DOHH2 (cell line): ENCODE results near the gene PACRG.

ENCODE experiments used
- H3F3A ChIP-seq: fragments of 200-600 bp; sonication (generic), shearing (Covaris generic); 2 replicates; pipeline ENCODE4 v1.6.0; 2016; ENCODE audit warnings: antibody characterized with exemption, mild to moderate bottlenecking; ENCODE audit not compliant: control insufficient read depth, insufficient read depth
- H3K27ac ChIP-seq: fragments of 200-600 bp; sonication (generic); 2 replicates; pipeline ENCODE4 v1.5.1; 2014; ENCODE audit warnings: low read depth, mild to moderate bottlenecking, low read length, moderate library complexity
- H3K27me3 ChIP-seq: fragments of 200-600 bp; sonication (generic); 2 replicates; pipeline ENCODE4 v1.6.1; 2014; ENCODE audit warnings: mild to moderate bottlenecking, low read length, mixed read lengths; ENCODE audit not compliant: control insufficient read depth
- H3K36me3 ChIP-seq: fragments of 200-600 bp; sonication (generic); 2 replicates; pipeline ENCODE4 v1.6.1; 2014; ENCODE audit warnings: mild to moderate bottlenecking, low read length, moderate library complexity, mixed read lengths; ENCODE audit not compliant: control insufficient read depth
- H3K4me1 ChIP-seq: fragments of 200-600 bp; sonication (generic); 2 replicates; pipeline ENCODE4 v1.6.1; 2014; ENCODE audit warnings: mild to moderate bottlenecking, low read length, mixed read lengths; ENCODE audit not compliant: control insufficient read depth
- H3K4me2 ChIP-seq: fragments of 200-600 bp; sonication (generic); 2 replicates; pipeline ENCODE4 v1.6.0; 2014; ENCODE audit warnings: mild to moderate bottlenecking, low read length, moderate library complexity
- H3K4me3 ChIP-seq: fragments of 200-600 bp; sonication (generic); 2 replicates; pipeline ENCODE4 v1.5.1; 2014; ENCODE audit warnings: mild to moderate bottlenecking, low read length, mixed read lengths
- H3K79me2 ChIP-seq: fragments of 200-600 bp; sonication (generic); 2 replicates; pipeline ENCODE4 v1.6.1; 2014; ENCODE audit warnings: mild to moderate bottlenecking, low read length, mixed read lengths; ENCODE audit not compliant: control insufficient read depth
- H3K9me2 ChIP-seq: fragments of 200-600 bp; sonication (generic); replicated peaks from 2 replicates; pipeline ENCODE4 v1.6.1; 2014; ENCODE audit warnings: mild to moderate bottlenecking, low read length, mixed read lengths; ENCODE audit not compliant: control insufficient read depth
- H3K9me3 ChIP-seq: fragments of 200-600 bp; sonication (generic); 2 replicates; pipeline ENCODE4 v1.6.1; 2014; ENCODE audit warnings: antibody characterized with exemption, low read length, mixed read lengths; ENCODE audit not compliant: control insufficient read depth, insufficient read depth
- H4K20me1 ChIP-seq: fragments of 200-600 bp; sonication (generic); 2 replicates; pipeline ENCODE4 v1.6.0; 2014; ENCODE audit warnings: low read depth, mild to moderate bottlenecking, antibody characterized with exemption, low read length, moderate library complexity; ENCODE audit not compliant: control insufficient read depth, insufficient read depth
- CTCF ChIP-seq: fragments of 200-600 bp; sonication (generic); IDR thresholded peaks from one replicate; pipeline ENCODE4 v1.5.1; 2014; ENCODE audit warnings: antibody characterized with exemption, mild to moderate bottlenecking, low read depth, low read length; ENCODE audit not compliant: poor library complexity, severe bottlenecking
- EZH2phosphoT487 ChIP-seq: fragments of 200-600 bp; sonication (generic); IDR thresholded peaks from 2 replicates; pipeline ENCODE4 v1.6.1; 2017; ENCODE audit warnings: borderline replicate concordance, mild to moderate bottlenecking, antibody characterized with exemption, low read length, moderate library complexity, mixed read lengths

The PACRG gene

GRCh38 chr6:163324326-163324687 is 596.5 kb downstream of the PACRG start:
- Histone ChIP-seq H3F3A (no peaks in the 10 kb centered on the region), H3K9me2 (no peaks in the 10 kb centered on the region), H3K36me3 (no peaks in the 10 kb centered on the region), H3K4me3 (no peak overlapping the region), H3K27me3 (no peaks in the 10 kb centered on the region), H3K4me1 (no peaks in the 10 kb centered on the region), H4K20me1 (no peaks in the 10 kb centered on the region), H3K4me2 (no peak overlapping the region), H3K27ac (no peak overlapping the region), H3K9me3 (no peaks in the 10 kb centered on the region), H3K79me2 (no peaks in the 10 kb centered on the region)
- TF ChIP-seq EZH2phosphoT487 (no peak), CTCF (no peak)

GRCh38 chr6:163324688-163325389 is 597.1 kb downstream of the PACRG start:
- no peaks in the 10 kb centered on the region for H3K9me2 ChIP-seq
- TF ChIP-seq CTCF (no peak), EZH2phosphoT487 (no peak)
- H3K79me2 ChIP-seq = no peaks in the 10 kb centered on the region
- no peaks in the 10 kb centered on the region for H3K9me3 ChIP-seq
- no peaks in the 10 kb centered on the region for H3F3A ChIP-seq
- no peaks in the 10 kb centered on the region for H3K4me1 ChIP-seq
- no peak overlapping the region for H3K4me3 ChIP-seq
- H3K27me3 ChIP-seq = no peaks in the 10 kb centered on the region
- H3K4me2 ChIP-seq = no peak overlapping the region
- no peaks in the 10 kb centered on the region for H3K36me3 ChIP-seq
- no peak overlapping the region for H3K27ac ChIP-seq
- H4K20me1 ChIP-seq = no peaks in the 10 kb centered on the region

GRCh38 chr6:163325390-163325784 is 597.6 kb downstream of the PACRG start:
- Histone ChIP-seq H3K9me2 (no peaks in the 10 kb centered on the region), H3K9me3 (no peaks in the 10 kb centered on the region), H3K36me3 (no peaks in the 10 kb centered on the region), H3K79me2 (no peaks in the 10 kb centered on the region), H3F3A (no peaks in the 10 kb centered on the region), H3K4me2 (no peak overlapping the region), H4K20me1 (no peaks in the 10 kb centered on the region), H3K4me3 (no peak overlapping the region), H3K27me3 (no peaks in the 10 kb centered on the region), H3K27ac (no peak overlapping the region), H3K4me1 (no peaks in the 10 kb centered on the region)
- TF ChIP-seq EZH2phosphoT487 = no peak
- TF ChIP-seq CTCF = no peak
